ES-I3 (cell line): ENCODE measurements around the gene MAX.

Source experiments
- H3K36me3 ChIP-seq: 2 replicates; pipeline ENCODE4 v1.6.1; 2013; ENCODE audit warnings: mild to moderate bottlenecking, low read length, control low read depth, moderate library complexity; ENCODE audit not compliant: insufficient read depth
- H3K4me1 ChIP-seq: 2 replicates; pipeline ENCODE4 v1.6.1; 2013; ENCODE audit warnings: mild to moderate bottlenecking, control low read depth, low read length; ENCODE audit not compliant: insufficient read depth
- H3K9ac ChIP-seq: 2 replicates; pipeline ENCODE4 v1.6.1; 2013; ENCODE audit warnings: low read depth, mild to moderate bottlenecking, low read length, moderate library complexity
- H3K9me3 ChIP-seq: 2 replicates; pipeline ENCODE4 v1.6.1; 2013; ENCODE audit warnings: mild to moderate bottlenecking, low read length, moderate library complexity; ENCODE audit not compliant: control insufficient read depth, insufficient read depth

The MAX gene

DNA sequence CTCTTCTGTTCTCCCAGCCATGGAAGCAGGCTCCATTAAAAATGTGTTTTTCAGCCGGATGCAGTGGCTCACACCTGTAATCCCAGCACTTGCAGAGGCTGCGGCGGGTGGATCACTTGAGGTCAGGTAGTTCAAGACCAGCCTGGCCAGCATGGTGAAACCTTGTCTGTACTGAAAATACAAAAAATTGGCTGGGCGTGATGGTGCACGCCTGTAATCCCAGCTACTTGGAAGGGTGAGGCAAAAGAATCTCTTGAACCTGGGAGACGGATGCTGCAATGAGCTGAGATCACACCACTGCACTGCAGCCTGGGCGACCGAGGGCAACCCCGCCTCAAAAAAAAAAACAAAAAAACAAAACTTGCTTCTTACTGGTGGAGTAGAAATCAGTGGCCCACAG, 75.8 kb downstream of the MAX start:
- Histone ChIP-seq H3K9ac (no peak overlapping the region), H3K9me3 (no peaks in the 10 kb centered on the region), H3K36me3 (0 out of 2 replicates have a peak, but pooled peaks cover 2% of the 10 kb centered on the region), H3K4me1 (no peaks in the 10 kb centered on the region)

DNA sequence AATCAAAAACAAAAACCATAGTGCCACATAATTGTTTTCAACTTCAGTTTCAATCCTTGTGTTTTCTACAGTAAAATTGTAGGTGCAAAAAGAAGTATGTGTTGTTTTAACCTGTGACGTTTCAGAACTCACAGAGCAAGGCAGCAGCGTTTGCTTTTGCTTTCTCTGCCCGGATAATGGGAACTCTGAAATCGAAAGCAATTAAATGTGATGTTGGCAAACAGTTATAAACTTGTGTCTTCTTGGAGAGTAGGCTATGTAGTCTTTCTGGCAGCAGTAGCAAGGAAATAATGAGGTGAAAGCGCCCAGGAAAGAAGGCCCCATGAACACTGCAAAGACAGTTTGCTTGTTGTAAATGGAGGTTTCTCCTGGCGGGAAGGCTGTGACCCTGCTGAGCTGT, 76.5 kb downstream of the MAX start:
- Histone ChIP-seq H3K9ac (no peak overlapping the region), H3K36me3 (0 out of 2 replicates have a peak, but pooled peaks cover 2% of the 10 kb centered on the region), H3K9me3 (no peaks in the 10 kb centered on the region), H3K4me1 (no peaks in the 10 kb centered on the region)
